Measurements from ENCODE around the gene PRRC2B. TPM values are rescaled to one million over a fixed set of nuclear protein-coding genes. Genes with fewer than 3 reads are reported as not detected.

Gene PRRC2B
- total RNA-seq, 6 experiments from 2014 or later: 130 to 173 (median 145) TPM

- no peaks in the 10 kb centered on the region for H3K4me1 Mint-ChIP-seq (ENCODE audit: low read depth)
- TF ChIP-seq CTCF (IDR thresholded peaks at IDR 0.05): no peak
- peaks cover 7% of the 10 kb centered on the region for H3K27me3 Mint-ChIP-seq (ENCODE audit: insufficient read depth)
- H3K27ac Mint-ChIP-seq: no peak overlapping the region
- no peak for DNase-seq
- no peak overlapping the region for H3K4me3 Mint-ChIP-seq
- H3K36me3 Mint-ChIP-seq (ENCODE audit: low read depth): peaks cover 13% of the 10 kb centered on the region
- no peaks in the 10 kb centered on the region for H3K9me3 Mint-ChIP-seq
Measured at GRCh38 chr9:131476777-131477345, 83.0 kb downstream of the PRRC2B start.

GRCh38 chr9:131477367-131477766, 83.5 kb downstream of the PRRC2B start:
- Mint-ChIP-seq H3K9me3 (no peaks in the 10 kb centered on the region), H3K27ac (no peak overlapping the region), H3K36me3 (ENCODE audit: low read depth) (peaks cover 17% of the 10 kb centered on the region; the same call in 1 of the 2 replicates), H3K4me3 (no peak overlapping the region), H3K4me1 (ENCODE audit: low read depth) (no peaks in the 10 kb centered on the region), H3K27me3 (ENCODE audit: insufficient read depth) (peaks cover 11% of the 10 kb centered on the region)
- no peak for TF ChIP-seq CTCF (IDR thresholded peaks at IDR 0.05)
- no peak for DNase-seq

DNA sequence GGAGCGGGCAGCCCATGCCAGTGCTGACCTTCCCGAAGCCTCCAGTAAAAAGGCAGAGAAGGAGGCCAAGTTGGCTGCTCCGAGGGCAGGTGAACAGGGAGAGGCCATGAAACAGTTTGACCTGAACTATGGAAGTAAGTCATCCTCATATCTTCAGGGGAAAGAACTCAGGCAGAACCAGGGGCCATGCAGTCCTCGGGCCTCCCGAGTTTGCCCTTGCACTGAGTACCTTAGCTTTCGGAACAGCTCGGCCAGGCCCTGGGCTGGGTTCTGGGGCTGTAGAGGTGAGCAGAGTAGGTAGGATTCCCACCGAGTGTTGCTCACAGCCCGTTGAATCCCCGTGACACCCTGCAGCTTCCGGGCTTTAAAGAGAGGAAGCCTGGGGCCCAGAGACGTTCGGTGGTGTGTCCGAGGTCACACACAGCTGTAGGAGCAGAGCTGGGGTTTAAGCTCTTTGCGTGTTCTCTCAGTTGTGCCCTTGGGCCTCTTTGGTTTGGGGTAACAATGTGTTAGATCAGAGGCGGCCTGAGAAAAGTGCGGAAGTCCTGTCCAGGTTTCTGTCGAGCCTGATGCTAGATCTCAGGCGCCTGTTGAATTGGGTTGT, 84.0 kb downstream of the PRRC2B start:
- 0 out of 2 replicates have a peak overlapping the region, but pooled peaks have one; percentile 4 for H3K27ac Mint-ChIP-seq
- H3K4me3 Mint-ChIP-seq: no peak overlapping the region
- no peaks in the 10 kb centered on the region for H3K9me3 Mint-ChIP-seq
- H3K27me3 Mint-ChIP-seq (ENCODE audit: insufficient read depth): peaks cover 11% of the 10 kb centered on the region
- no peak for DNase-seq
- peaks cover 13% of the 10 kb centered on the region; the same call in 1 of the 2 replicates for H3K36me3 Mint-ChIP-seq (ENCODE audit: low read depth)
- no peak for TF ChIP-seq CTCF (IDR thresholded peaks at IDR 0.05)
- H3K4me1 Mint-ChIP-seq (ENCODE audit: low read depth): no peaks in the 10 kb centered on the region

DNA sequence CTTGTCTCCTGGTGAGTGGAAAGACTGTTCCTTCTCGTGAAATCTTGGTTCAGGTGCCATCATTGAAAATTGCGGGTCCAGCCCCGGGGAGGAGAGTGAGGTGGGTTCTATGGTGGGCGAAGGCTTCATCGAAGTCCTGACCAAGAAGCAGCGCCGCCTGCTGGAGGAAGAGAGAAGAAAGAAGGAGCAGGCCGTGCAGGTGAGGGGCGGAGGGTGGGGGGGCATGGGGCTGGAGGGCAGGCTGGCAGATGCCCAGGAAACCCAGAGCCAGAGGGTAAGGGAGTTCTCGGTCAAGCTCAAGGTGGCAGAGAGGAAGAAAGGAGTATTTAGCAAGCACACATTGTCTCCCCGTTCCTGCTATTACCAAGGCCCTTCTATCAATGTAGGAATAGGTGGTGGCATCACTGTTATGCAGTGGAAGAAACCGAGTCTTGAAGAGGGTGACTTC, 84.6 kb downstream of the PRRC2B start:
- DNase-seq: no peak
- peak; percentile 83 for TF ChIP-seq CTCF (IDR thresholded peaks at IDR 0.05)
- Mint-ChIP-seq H3K4me1 (ENCODE audit: low read depth) (no peaks in the 10 kb centered on the region), H3K36me3 (ENCODE audit: low read depth) (peaks cover 13% of the 10 kb centered on the region; the same call in 1 of the 2 replicates), H3K9me3 (no peaks in the 10 kb centered on the region), H3K4me3 (no peak overlapping the region), H3K27ac (0 out of 2 replicates have a peak overlapping the region, but pooled peaks have one; percentile 4), H3K27me3 (ENCODE audit: insufficient read depth) (peaks cover 11% of the 10 kb centered on the region)

- no peak overlapping the region for H3K27ac Mint-ChIP-seq
- H3K4me1 Mint-ChIP-seq (ENCODE audit: low read depth): no peaks in the 10 kb centered on the region
- peaks cover 13% of the 10 kb centered on the region; the same call in 1 of the 2 replicates for H3K36me3 Mint-ChIP-seq (ENCODE audit: low read depth)
- TF ChIP-seq CTCF (IDR thresholded peaks at IDR 0.05): no peak
- H3K9me3 Mint-ChIP-seq: no peaks in the 10 kb centered on the region
- H3K4me3 Mint-ChIP-seq: no peak overlapping the region
- H3K27me3 Mint-ChIP-seq (ENCODE audit: insufficient read depth): peaks cover 7% of the 10 kb centered on the region
- DNase-seq: no peak
Measured at GRCh38 chr9:131478911-131479310, 85.0 kb downstream of the PRRC2B start.
